Trophoblast cell (in vitro differentiated cells and primary cell): ENCODE results near the gene CPB2.

Experiments
- DNase-seq, 2 donors: peaks; one replicate each; pipeline ENCODE4 v3.0.0-alpha.2; 2016
- H2AFZ ChIP-seq: 2 replicates; pipeline ENCODE4 v1.6.1; 2013; ENCODE audit warnings: low read length, moderate library complexity, mild to moderate bottlenecking; ENCODE audit not compliant: insufficient read depth, poor library complexity
- H2AK5ac ChIP-seq: 2 replicates; pipeline ENCODE4 v1.6.1; 2013; ENCODE audit warnings: mild to moderate bottlenecking, low read length
- H2BK120ac ChIP-seq: 2 replicates; pipeline ENCODE4 v1.6.1; 2013; ENCODE audit warnings: low read length, mild to moderate bottlenecking, moderate library complexity; ENCODE audit not compliant: insufficient read depth, poor library complexity
- H2BK12ac ChIP-seq: 2 replicates; pipeline ENCODE4 v1.6.1; 2013; ENCODE audit warnings: mild to moderate bottlenecking, low read length, moderate library complexity
- H2BK5ac ChIP-seq: 2 replicates; pipeline ENCODE4 v1.6.1; 2013; ENCODE audit warnings: low read length, low read depth, moderate library complexity, mild to moderate bottlenecking; ENCODE audit not compliant: poor library complexity
- H3K14ac ChIP-seq: 2 replicates; pipeline ENCODE4 v1.6.1; 2013; ENCODE audit warnings: mild to moderate bottlenecking, low read length
- H3K18ac ChIP-seq: 2 replicates; pipeline ENCODE4 v1.6.1; 2013; ENCODE audit warnings: mild to moderate bottlenecking, low read length
- H3K23ac ChIP-seq: 2 replicates; pipeline ENCODE4 v1.6.1; 2013; ENCODE audit warnings: low read length
- H3K27ac ChIP-seq: 2 replicates; pipeline ENCODE4 v1.5.1; 2013; ENCODE audit warnings: low read depth, mild to moderate bottlenecking, inconsistent platforms, low read length, moderate library complexity
- H3K27me3 ChIP-seq: 2 replicates; pipeline ENCODE4 v1.6.1; 2013; ENCODE audit warnings: inconsistent platforms, mild to moderate bottlenecking, low read length, moderate library complexity; ENCODE audit not compliant: insufficient read depth
- H3K36me3 ChIP-seq, 2 experiments: 1 replicate in 1 of 2; 2 replicates in 1 of 2; pipeline ENCODE4 v1.6.1; 2013; ENCODE audit warnings: low read length in 2 of 2, mild to moderate bottlenecking in 2 of 2, moderate library complexity in 1 of 2; ENCODE audit not compliant: insufficient read depth in 2 of 2, control insufficient read depth in 1 of 2
- H3K4ac ChIP-seq: 2 replicates; pipeline ENCODE4 v1.6.1; 2013; ENCODE audit warnings: low read depth, mild to moderate bottlenecking, low read length, moderate library complexity
- H3K4me1 ChIP-seq, 2 experiments: 1 replicate in 1 of 2; 2 replicates in 1 of 2; pipeline ENCODE4 v1.6.1; 2013; ENCODE audit warnings: low read length in 2 of 2, mild to moderate bottlenecking in 2 of 2, moderate library complexity in 1 of 2; ENCODE audit not compliant: insufficient read depth in 2 of 2, control insufficient read depth in 1 of 2
- H3K4me2 ChIP-seq: 2 replicates; pipeline ENCODE4 v1.6.1; 2013; ENCODE audit warnings: inconsistent platforms, mild to moderate bottlenecking, low read length, moderate library complexity
- H3K4me3 ChIP-seq: 2 replicates; pipeline ENCODE4 v1.5.1; 2013; ENCODE audit warnings: mild to moderate bottlenecking, low read depth, low read length, inconsistent platforms
- H3K79me1 ChIP-seq: one replicate; pipeline ENCODE4 v1.6.1; 2013; ENCODE audit warnings: low read length
- H3K79me2 ChIP-seq: 2 replicates; pipeline ENCODE4 v1.6.1; 2013; ENCODE audit warnings: low read length, mild to moderate bottlenecking; ENCODE audit not compliant: control insufficient read depth, insufficient read depth, poor library complexity
- H3K9ac ChIP-seq: 2 replicates; pipeline ENCODE4 v1.6.1; 2013; ENCODE audit warnings: mild to moderate bottlenecking, low read length
- H3K9me3 ChIP-seq: 2 replicates; pipeline ENCODE4 v1.6.1; 2013; ENCODE audit warnings: low read depth, mild to moderate bottlenecking, control low read depth, inconsistent platforms, low read length; ENCODE audit not compliant: insufficient read depth
- H4K12ac ChIP-seq: 2 replicates; pipeline ENCODE4 v1.6.1; 2013; ENCODE audit warnings: low read depth, mild to moderate bottlenecking, low read length, moderate library complexity
- H4K8ac ChIP-seq: 2 replicates; pipeline ENCODE4 v1.6.1; 2013; ENCODE audit warnings: low read depth, mild to moderate bottlenecking, low read length, moderate library complexity
- H4K91ac ChIP-seq: one replicate; pipeline ENCODE4 v1.6.1; 2013; ENCODE audit warnings: low read depth, mild to moderate bottlenecking, low read length, moderate library complexity
- WGBS: extraction: QIAGEN DNeasy Blood & Tissue Kit; methylation state at CpG from one replicate; pipeline ENCODE4 v1.1.7; 2013; ENCODE audit warnings: missing lambda C conversion rate; ENCODE audit not compliant: insufficient read length, insufficient coverage; ENCODE audit errors: extremely low coverage; 5-methylcytosine and 5-hydroxymethylcytosine counted together

Gene CPB2

GRCh38 chr13:46041419-46041839, 63.4 kb downstream of the CPB2 start:
- no peak overlapping the region for H3K23ac ChIP-seq
- no peak overlapping the region for H3K9ac ChIP-seq
- H3K9me3 ChIP-seq: no peaks in the 10 kb centered on the region
- no peaks in the 10 kb centered on the region for H3K4me1 ChIP-seq
- peaks cover 3 to 6% of the 10 kb centered on the region in 2 experiments for H3K36me3 ChIP-seq
- H2AFZ ChIP-seq: no peak overlapping the region
- no CpG with 5 or more reads among the region's 4 CpGs for WGBS
- H2BK5ac ChIP-seq: no peak overlapping the region
- no peak overlapping the region for H4K91ac ChIP-seq
- H3K79me1 ChIP-seq: no peaks in the 10 kb centered on the region
- no peak overlapping the region for H3K4me3 ChIP-seq
- H3K79me2 ChIP-seq: no peaks in the 10 kb centered on the region
- no peak overlapping the region for H3K14ac ChIP-seq
- H3K18ac ChIP-seq: no peak overlapping the region
- H4K12ac ChIP-seq: no peak overlapping the region
- no peak overlapping the region for H3K27ac ChIP-seq
- H2AK5ac ChIP-seq: no peak overlapping the region
- no peaks in the 10 kb centered on the region for H3K27me3 ChIP-seq
- no peak overlapping the region for H4K8ac ChIP-seq
- no peak overlapping the region for H2BK120ac ChIP-seq
- H3K4me2 ChIP-seq: no peak overlapping the region
- DNase-seq: peak; percentile 2 to 85
- no peak overlapping the region for H2BK12ac ChIP-seq
- no peak overlapping the region for H3K4ac ChIP-seq

GRCh38 chr13:46040763-46041162, 64.1 kb downstream of the CPB2 start:
- no peak overlapping the region for H2AK5ac ChIP-seq
- H4K8ac ChIP-seq: no peak overlapping the region
- no peak overlapping the region for H4K91ac ChIP-seq
- H3K9ac ChIP-seq: no peak overlapping the region
- no peak overlapping the region for H3K23ac ChIP-seq
- no peak overlapping the region for H3K4me3 ChIP-seq
- no peak overlapping the region for H3K18ac ChIP-seq
- H2BK12ac ChIP-seq: no peak overlapping the region
- H2BK5ac ChIP-seq: no peak overlapping the region
- H3K4me1 ChIP-seq: no peaks in the 10 kb centered on the region
- no peak overlapping the region for H3K14ac ChIP-seq
- no peak overlapping the region for H3K4me2 ChIP-seq
- no peak overlapping the region for H2AFZ ChIP-seq
- no peak overlapping the region for H3K4ac ChIP-seq
- DNase-seq: no peak
- no peaks in the 10 kb centered on the region for H3K79me2 ChIP-seq
- no peaks in the 10 kb centered on the region for H3K9me3 ChIP-seq
- peaks cover 3 to 6% of the 10 kb centered on the region in 2 experiments for H3K36me3 ChIP-seq
- no CpG with 5 or more reads among the region's 2 CpGs for WGBS
- no peaks in the 10 kb centered on the region for H3K79me1 ChIP-seq
- no peaks in the 10 kb centered on the region for H3K27me3 ChIP-seq
- no peak overlapping the region for H2BK120ac ChIP-seq
- H3K27ac ChIP-seq: no peak overlapping the region
- no peak overlapping the region for H4K12ac ChIP-seq

GRCh38 chr13:46039411-46040182, 65.2 kb downstream of the CPB2 start:
- Histone ChIP-seq H2BK120ac (no peak overlapping the region), H2AFZ (no peak overlapping the region), H3K27ac (no peak overlapping the region), H3K14ac (no peak overlapping the region), H3K9ac (no peak overlapping the region), H2BK5ac (no peak overlapping the region), H3K27me3 (no peaks in the 10 kb centered on the region), H3K4me2 (no peak overlapping the region), H3K18ac (no peak overlapping the region), H3K4ac (no peak overlapping the region), H3K23ac (no peak overlapping the region), H4K12ac (no peak overlapping the region), H3K79me1 (no peaks in the 10 kb centered on the region), H3K36me3 (peaks cover 3 to 8% of the 10 kb centered on the region in 2 experiments), H3K9me3 (no peaks in the 10 kb centered on the region), H3K79me2 (no peaks in the 10 kb centered on the region), H2AK5ac (no peak overlapping the region), H3K4me3 (no peak overlapping the region), H2BK12ac (no peak overlapping the region), H4K91ac (no peak overlapping the region), H3K4me1 (no peaks in the 10 kb centered on the region), H4K8ac (no peak overlapping the region)
- DNase-seq: no peak
- WGBS: no CpG with 5 or more reads among the region's 6 CpGs

GRCh38 chr13:46038296-46038695, 66.5 kb downstream of the CPB2 start:
- Histone ChIP-seq H3K4ac (no peak overlapping the region), H2BK12ac (no peak overlapping the region), H3K36me3 (peaks cover 3 to 8% of the 10 kb centered on the region in 2 experiments), H2BK120ac (no peak overlapping the region), H3K79me1 (no peaks in the 10 kb centered on the region), H3K9ac (no peak overlapping the region), H4K91ac (no peak overlapping the region), H3K4me1 (no peaks in the 10 kb centered on the region), H3K23ac (no peak overlapping the region), H3K27ac (no peak overlapping the region), H3K9me3 (no peaks in the 10 kb centered on the region), H3K4me2 (no peak overlapping the region), H3K18ac (no peak overlapping the region), H3K4me3 (no peak overlapping the region), H3K27me3 (no peaks in the 10 kb centered on the region), H2AK5ac (no peak overlapping the region), H3K79me2 (no peaks in the 10 kb centered on the region), H4K8ac (no peak overlapping the region), H2AFZ (no peak overlapping the region), H3K14ac (no peak overlapping the region), H2BK5ac (no peak overlapping the region), H4K12ac (no peak overlapping the region)
- DNase-seq: no peak
- no CpG with 5 or more reads among the region's 4 CpGs for WGBS
